ENCODE data around the gene TMEM245.

Gene TMEM245

GRCh38 chr9:109087795-109088194 lies 32.0 kb downstream of the TMEM245 start:
- DNase-seq (ENCODE audit: low spot score in 2 of 2) = no peak
- no peaks in the 10 kb centered on the region for H3K9me3 ChIP-seq
- no peaks in the 10 kb centered on the region for H3K27me3 ChIP-seq (ENCODE audit: low read depth)
- in situ Hi-C loops (cut with MboI; ENCODE audit: low sequenced_read_pairs) = no loop called here
- no peaks in the 10 kb centered on the region for H3K4me1 ChIP-seq
- H3K4me3 ChIP-seq = no peak overlapping the region
- peaks cover 61% of the 10 kb centered on the region for H3K36me3 ChIP-seq (replicated peaks)

- Histone ChIP-seq H3K4me3 (no peak overlapping the region), H3K4me1 (no peaks in the 10 kb centered on the region), H3K36me3 (replicated peaks) (peaks cover 51% of the 10 kb centered on the region), H3K9me3 (no peaks in the 10 kb centered on the region), H3K27me3 (ENCODE audit: low read depth) (no peaks in the 10 kb centered on the region)
- in situ Hi-C loops (cut with MboI; ENCODE audit: low sequenced_read_pairs) = no loop called here
- no peak for DNase-seq (ENCODE audit: low spot score in 2 of 2)
Observed at GRCh38 chr9:109086221-109086620, 33.5 kb downstream of the TMEM245 start.

DNA sequence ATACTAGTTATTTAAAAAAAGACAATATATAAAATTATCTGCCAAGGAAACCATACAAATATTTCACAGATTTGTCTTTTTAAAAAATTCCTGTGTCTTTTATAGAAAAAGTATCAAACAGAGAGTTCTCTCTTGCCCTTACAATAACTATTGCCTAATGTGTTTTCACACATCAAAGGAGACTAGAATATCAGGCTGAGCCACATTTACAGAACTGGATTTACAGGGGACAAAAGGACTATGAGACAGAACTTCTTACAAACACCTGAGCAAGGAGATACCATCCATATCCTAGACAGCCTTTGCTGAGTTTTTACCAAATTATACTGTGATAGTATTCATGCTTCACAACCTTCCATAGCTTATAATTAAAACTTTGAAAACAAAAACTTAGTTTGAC lies 34.2 kb downstream of the TMEM245 start:
- no peak for DNase-seq (ENCODE audit: low spot score in 2 of 2)
- peaks cover 50% of the 10 kb centered on the region for H3K36me3 ChIP-seq (replicated peaks)
- H3K9me3 ChIP-seq = no peaks in the 10 kb centered on the region
- H3K4me3 ChIP-seq = no peak overlapping the region
- in situ Hi-C loops (cut with MboI; ENCODE audit: low sequenced_read_pairs) = no loop called here
- H3K4me1 ChIP-seq = no peaks in the 10 kb centered on the region
- H3K27me3 ChIP-seq (ENCODE audit: low read depth) = no peaks in the 10 kb centered on the region

- in situ Hi-C loops (cut with MboI; ENCODE audit: low sequenced_read_pairs) = no loop called here
- no peaks in the 10 kb centered on the region for H3K27me3 ChIP-seq (ENCODE audit: low read depth)
- no peaks in the 10 kb centered on the region for H3K9me3 ChIP-seq
- H3K36me3 ChIP-seq (replicated peaks) = peaks cover 59% of the 10 kb centered on the region
- no peak overlapping the region for H3K4me3 ChIP-seq
- no peak for DNase-seq (ENCODE audit: low spot score in 2 of 2)
- H3K4me1 ChIP-seq = no peaks in the 10 kb centered on the region
Observed at GRCh38 chr9:109083813-109084405, 35.8 kb downstream of the TMEM245 start.

- H3K9me3 ChIP-seq = no peaks in the 10 kb centered on the region
- in situ Hi-C loops (cut with MboI; ENCODE audit: low sequenced_read_pairs) = no loop called here
- peaks cover 66% of the 10 kb centered on the region for H3K36me3 ChIP-seq (replicated peaks)
- DNase-seq (ENCODE audit: low spot score in 2 of 2) = no peak
- H3K4me3 ChIP-seq = no peak overlapping the region
- H3K4me1 ChIP-seq = no peaks in the 10 kb centered on the region
- no peaks in the 10 kb centered on the region for H3K27me3 ChIP-seq (ENCODE audit: low read depth)
Observed at GRCh38 chr9:109083141-109083540, 36.6 kb downstream of the TMEM245 start.

GRCh38 chr9:109082091-109082620 lies 37.6 kb downstream of the TMEM245 start:
- Histone ChIP-seq H3K36me3 (replicated peaks) (peaks cover 61% of the 10 kb centered on the region), H3K4me1 (no peaks in the 10 kb centered on the region), H3K4me3 (no peak overlapping the region), H3K9me3 (no peaks in the 10 kb centered on the region), H3K27me3 (ENCODE audit: low read depth) (no peaks in the 10 kb centered on the region)
- DNase-seq (ENCODE audit: low spot score in 2 of 2) = no peak
- in situ Hi-C loops (cut with MboI; ENCODE audit: low sequenced_read_pairs) = no loop called here

GRCh38 chr9:109074236-109074889 lies 45.4 kb downstream of the TMEM245 start:
- peaks cover 57% of the 10 kb centered on the region for H3K36me3 ChIP-seq (replicated peaks)
- no peak overlapping the region for H3K4me3 ChIP-seq
- no peaks in the 10 kb centered on the region for H3K9me3 ChIP-seq
- H3K4me1 ChIP-seq = no peaks in the 10 kb centered on the region
- H3K27me3 ChIP-seq (ENCODE audit: low read depth) = no peaks in the 10 kb centered on the region
- DNase-seq (ENCODE audit: low spot score in 2 of 2) = no peak
- in situ Hi-C loops (cut with MboI; ENCODE audit: low sequenced_read_pairs) = no loop called here

DNA sequence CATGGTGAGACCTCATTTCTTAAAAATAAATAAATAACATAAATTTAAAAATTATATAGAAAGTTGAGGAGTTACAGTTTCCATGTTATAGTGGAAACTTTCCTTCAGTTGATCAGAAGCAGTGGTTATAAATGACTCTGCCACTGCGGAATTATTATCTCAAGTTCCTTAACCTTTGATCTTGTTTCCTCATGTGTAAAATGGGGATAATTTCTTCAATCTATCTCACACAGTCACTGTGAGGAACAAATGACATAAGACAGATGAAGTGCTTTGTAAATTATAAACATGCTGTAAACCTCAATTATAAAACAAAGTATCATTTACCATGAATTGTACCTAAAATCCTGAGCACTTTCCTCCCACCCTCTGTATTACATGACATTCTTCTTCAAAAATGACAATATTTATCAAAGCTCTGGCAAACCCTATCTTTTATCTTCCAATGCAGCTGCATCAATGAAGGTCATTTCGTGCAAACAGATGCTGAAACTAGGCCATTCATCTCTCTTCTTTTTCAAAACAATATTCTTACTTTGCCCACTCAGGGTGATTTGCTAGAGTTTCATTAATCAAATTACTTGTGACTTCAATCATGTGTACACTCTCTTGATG lies 46.8 kb downstream of the TMEM245 start:
- in situ Hi-C loops (cut with MboI; ENCODE audit: low sequenced_read_pairs) = no loop called here
- DNase-seq (ENCODE audit: low spot score in 2 of 2) = no peak
- Histone ChIP-seq H3K27me3 (ENCODE audit: low read depth) (no peaks in the 10 kb centered on the region), H3K4me1 (no peaks in the 10 kb centered on the region), H3K9me3 (no peaks in the 10 kb centered on the region), H3K36me3 (replicated peaks) (peaks cover 54% of the 10 kb centered on the region), H3K4me3 (no peak overlapping the region)

DNA sequence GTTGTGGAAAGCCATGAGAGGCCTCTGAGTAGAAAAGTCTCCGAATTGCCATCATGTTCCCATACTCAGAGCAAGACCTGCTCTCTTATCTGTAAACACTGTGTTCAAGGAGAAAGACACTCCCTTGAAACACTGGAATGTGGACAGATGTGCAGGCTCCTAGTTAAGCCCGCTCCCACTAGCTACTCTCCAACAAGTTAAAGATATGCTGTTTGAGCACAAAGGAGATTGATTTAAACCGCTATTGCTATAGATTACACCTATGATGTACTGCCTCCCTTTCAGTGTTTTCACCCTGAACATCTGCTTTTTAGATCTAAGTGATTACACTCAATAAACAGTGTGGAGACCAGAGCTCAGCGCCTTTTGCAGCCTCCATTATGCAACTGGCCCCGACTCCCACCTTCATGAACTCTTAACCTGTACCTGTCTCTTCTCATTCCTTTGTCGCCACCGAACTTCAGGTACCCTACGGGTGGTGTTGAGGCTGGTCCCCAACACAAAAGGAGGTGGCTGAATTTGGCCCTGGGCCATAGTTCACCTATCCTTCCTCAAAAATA lies 47.5 kb downstream of the TMEM245 start:
- Histone ChIP-seq H3K9me3 (no peaks in the 10 kb centered on the region), H3K27me3 (ENCODE audit: low read depth) (no peaks in the 10 kb centered on the region), H3K36me3 (replicated peaks) (peaks cover 54% of the 10 kb centered on the region), H3K4me3 (no peak overlapping the region), H3K4me1 (no peaks in the 10 kb centered on the region)
- in situ Hi-C loops (cut with MboI; ENCODE audit: low sequenced_read_pairs) = no loop called here
- no peak for DNase-seq (ENCODE audit: low spot score in 2 of 2)

- peaks cover 75% of the 10 kb centered on the region for H3K36me3 ChIP-seq (replicated peaks)
- DNase-seq (ENCODE audit: low spot score in 2 of 2) = no peak
- H3K4me1 ChIP-seq = no peaks in the 10 kb centered on the region
- H3K9me3 ChIP-seq = no peaks in the 10 kb centered on the region
- H3K4me3 ChIP-seq = no peak overlapping the region
- no peaks in the 10 kb centered on the region for H3K27me3 ChIP-seq (ENCODE audit: low read depth)
- in situ Hi-C loops (cut with MboI; ENCODE audit: low sequenced_read_pairs) = no loop called here
Observed at GRCh38 chr9:109068764-109069163, 51.0 kb downstream of the TMEM245 start.

GRCh38 chr9:109064963-109065702 lies 54.6 kb downstream of the TMEM245 start:
- H3K9me3 ChIP-seq = no peaks in the 10 kb centered on the region
- no peak for DNase-seq (ENCODE audit: low spot score in 2 of 2)
- no peaks in the 10 kb centered on the region for H3K4me1 ChIP-seq
- in situ Hi-C loops (cut with MboI; ENCODE audit: low sequenced_read_pairs) = no loop called here
- no peaks in the 10 kb centered on the region for H3K27me3 ChIP-seq (ENCODE audit: low read depth)
- no peak overlapping the region for H3K4me3 ChIP-seq
- H3K36me3 ChIP-seq (replicated peaks) = peaks cover 78% of the 10 kb centered on the region

GRCh38 chr9:109063760-109064159 lies 56.0 kb downstream of the TMEM245 start:
- Histone ChIP-seq H3K36me3 (replicated peaks) (peaks cover 76% of the 10 kb centered on the region), H3K4me1 (no peaks in the 10 kb centered on the region), H3K4me3 (no peak overlapping the region), H3K9me3 (no peaks in the 10 kb centered on the region), H3K27me3 (ENCODE audit: low read depth) (no peaks in the 10 kb centered on the region)
- in situ Hi-C loops (cut with MboI; ENCODE audit: low sequenced_read_pairs) = no loop called here
- no peak for DNase-seq (ENCODE audit: low spot score in 2 of 2)

GRCh38 chr9:109062543-109062942 lies 57.2 kb downstream of the TMEM245 start:
- Histone ChIP-seq H3K9me3 (no peaks in the 10 kb centered on the region), H3K4me3 (no peak overlapping the region), H3K4me1 (no peaks in the 10 kb centered on the region), H3K27me3 (ENCODE audit: low read depth) (no peaks in the 10 kb centered on the region), H3K36me3 (replicated peaks) (peaks cover 80% of the 10 kb centered on the region)
- DNase-seq (ENCODE audit: low spot score in 2 of 2) = no peak
- in situ Hi-C loops (cut with MboI; ENCODE audit: low sequenced_read_pairs) = no loop called here
